Activated CD8-positive, alpha-beta T cell treated with anti-CD3 and anti-CD28 coated beads for 36 hours (primary cell): ENCODE measurements around the gene NAT9. TPM values are rescaled to one million over a fixed set of nuclear protein-coding genes. Genes with fewer than 3 reads are reported as not detected.

ENCODE experiments used
- ATAC-seq: fragments of 200-7000 bp; cut with Tn5 transposase; one replicate; pipeline ENCODE4 v1.10.0; 2021; ENCODE audit warnings: mild to moderate bottlenecking, moderate library complexity
- CTCF ChIA-PET: fragments of 350-600 bp; sonication (Branson Sonifier 250); formaldehyde crosslinking; loops from one replicate; lab custom pipeline; 2021; ENCODE audit warnings: antibody characterized with exemption; lab: Charles Lee
- POLR2A ChIA-PET: fragments of 350-600 bp; sonication (Branson Sonifier 250); formaldehyde crosslinking; loops from one replicate; lab custom pipeline; 2021; ENCODE audit warnings: antibody characterized with exemption; lab: Charles Lee
- DNase-seq: peaks from one replicate; pipeline ENCODE4 v3.0.0-alpha.2; 2020
- H3K27ac Mint-ChIP-seq: one replicate; pipeline ENCODE4 v1.8.0; 2021; ENCODE audit warnings: mild to moderate bottlenecking, mixed read lengths
- H3K27me3 Mint-ChIP-seq: one replicate; pipeline ENCODE4 v1.8.0; 2021; ENCODE audit warnings: mixed read lengths
- H3K36me3 Mint-ChIP-seq: one replicate; pipeline ENCODE4 v1.8.0; 2021; ENCODE audit warnings: low read depth, mixed read lengths
- H3K4me1 Mint-ChIP-seq: one replicate; pipeline ENCODE4 v1.8.0; 2021; ENCODE audit warnings: low read depth, mixed read lengths
- H3K4me3 Mint-ChIP-seq: one replicate; pipeline ENCODE4 v1.8.0; 2021; ENCODE audit warnings: mild to moderate bottlenecking, moderate library complexity, mixed read lengths
- H3K9me3 Mint-ChIP-seq: one replicate; pipeline ENCODE4 v1.8.0; 2021; ENCODE audit warnings: mixed read lengths
- CTCF ChIP-seq: fragments of 200-600 bp; IDR thresholded peaks from one replicate; pipeline ENCODE4 v1.8.0; 2022; ENCODE audit warnings: antibody characterized with exemption, mild to moderate bottlenecking
- intact Hi-C: fragments of 100-400 bp; cut with micrococcal nuclease; formaldehyde crosslinking; loops from one replicate; pipeline ENCODE4 v1.10.0; 2022
- total RNA-seq, 2 experiments: library from RNA; stranded (reverse); gene quantifications; one replicate each; pipeline ENCODE4 v1.2.3, GENCODE V29; 2021

Gene NAT9
- total RNA-seq, 2 experiments from 2014 or later: 35.5 to 42.4 TPM

DNA sequence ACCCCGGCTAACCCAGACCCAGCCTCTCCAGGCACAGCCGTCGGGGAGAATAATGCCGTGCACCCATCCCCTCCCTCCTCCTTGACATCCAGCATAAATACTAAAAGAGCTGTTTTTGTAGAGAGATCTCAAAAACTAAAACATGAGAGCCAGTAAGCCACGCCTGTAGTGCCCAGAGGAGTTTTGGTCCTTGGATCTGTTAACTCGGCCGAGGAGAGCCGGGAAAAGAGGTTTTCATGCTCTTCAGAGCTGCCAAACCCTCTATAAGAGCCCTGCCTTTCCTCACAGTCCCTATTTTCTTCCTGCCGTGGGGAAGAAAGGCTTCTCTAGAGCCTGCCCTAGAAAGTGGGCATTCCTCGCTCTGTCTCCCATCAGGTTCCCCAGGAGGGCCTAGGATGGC, 30.2 kb upstream of the NAT9 start:
- no peak for DNase-seq
- CTCF ChIA-PET: interaction anchor here (1.4 to 2.3 kb wide), 2 partner anchors 15 to 59 kb away, joined by 3 to 14 read pairs; no protein-coding TSS in a partner anchor
- Mint-ChIP-seq H3K4me3 (no peak overlapping the region), H3K4me1 (no peaks in the 10 kb centered on the region), H3K27me3 (no peaks in the 10 kb centered on the region), H3K27ac (no peak overlapping the region), H3K36me3 (peaks cover 3% of the 10 kb centered on the region), H3K9me3 (no peaks in the 10 kb centered on the region)
- no peak for ATAC-seq
- TF ChIP-seq CTCF: no peak
- intact Hi-C loops: no loop called here
- POLR2A ChIA-PET: interaction anchor here (1.5 kb wide), 1 partner anchor 15 kb away, joined by 5 read pairs; no protein-coding TSS in a partner anchor

DNA sequence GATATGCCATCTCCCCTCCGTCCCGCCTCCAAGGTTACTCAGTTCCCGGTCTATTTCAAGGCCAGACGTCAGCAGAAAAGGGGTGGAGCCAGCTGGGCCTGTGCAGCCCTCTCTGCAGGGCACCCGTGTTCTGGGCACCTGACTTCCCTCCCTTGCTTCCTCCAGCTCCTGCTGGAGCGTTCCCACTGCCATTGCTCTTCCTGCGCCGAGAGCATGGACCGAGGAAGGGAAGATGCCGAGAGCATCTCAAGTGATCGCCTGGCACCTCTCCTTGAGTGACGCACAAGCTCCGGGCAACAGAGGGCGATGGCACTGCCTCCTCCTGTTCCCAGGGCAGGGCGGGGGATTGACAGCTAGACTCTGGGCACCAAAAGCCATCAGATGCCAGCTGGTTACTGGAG, 29.4 kb upstream of the NAT9 start:
- ChIA-PET CTCF (interaction anchor here (0.6 to 2.3 kb wide), 3 partner anchors 14 to 60 kb away, joined by 3 to 14 read pairs (median 3); no protein-coding TSS in a partner anchor), POLR2A (no interaction called here)
- no peaks in the 10 kb centered on the region for H3K27me3 Mint-ChIP-seq
- intact Hi-C loops: no loop called here
- peaks cover 3% of the 10 kb centered on the region for H3K36me3 Mint-ChIP-seq
- H3K4me1 Mint-ChIP-seq: no peaks in the 10 kb centered on the region
- H3K4me3 Mint-ChIP-seq: no peak overlapping the region
- no peak overlapping the region for H3K27ac Mint-ChIP-seq
- ATAC-seq: no peak
- no peak for DNase-seq
- no peak for TF ChIP-seq CTCF
- no peaks in the 10 kb centered on the region for H3K9me3 Mint-ChIP-seq

DNA sequence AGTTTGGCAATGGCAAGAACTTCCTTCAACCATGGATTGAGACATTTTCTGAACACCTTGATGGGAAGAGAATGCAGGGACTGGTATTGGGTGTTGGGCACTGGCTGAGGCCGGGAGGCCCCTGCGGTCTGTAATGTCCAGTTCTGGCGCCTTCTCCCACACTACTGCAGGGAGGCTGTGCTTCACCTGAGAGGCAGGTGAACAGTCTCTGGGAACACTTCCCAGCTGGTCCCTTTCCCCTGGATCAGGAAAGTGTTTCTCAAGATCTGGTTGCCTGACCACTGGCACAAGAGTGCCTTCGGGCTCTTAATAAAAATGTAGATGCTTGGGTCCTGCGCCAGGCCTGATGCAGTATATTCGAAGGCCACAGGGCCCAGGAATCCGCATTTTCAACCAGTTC, 28.5 kb upstream of the NAT9 start:
- CTCF ChIA-PET: interaction anchor here (2.3 kb wide), 1 partner anchor 13 kb away, joined by 14 read pairs; no protein-coding TSS in a partner anchor
- intact Hi-C loops: no loop called here
- POLR2A ChIA-PET: no interaction called here
- Mint-ChIP-seq H3K36me3 (no peaks in the 10 kb centered on the region), H3K27me3 (no peaks in the 10 kb centered on the region), H3K9me3 (no peaks in the 10 kb centered on the region), H3K4me3 (no peak overlapping the region), H3K4me1 (no peaks in the 10 kb centered on the region), H3K27ac (no peak overlapping the region)
- ATAC-seq (no peak), DNase-seq (no peak)
- TF ChIP-seq CTCF: no peak

DNA sequence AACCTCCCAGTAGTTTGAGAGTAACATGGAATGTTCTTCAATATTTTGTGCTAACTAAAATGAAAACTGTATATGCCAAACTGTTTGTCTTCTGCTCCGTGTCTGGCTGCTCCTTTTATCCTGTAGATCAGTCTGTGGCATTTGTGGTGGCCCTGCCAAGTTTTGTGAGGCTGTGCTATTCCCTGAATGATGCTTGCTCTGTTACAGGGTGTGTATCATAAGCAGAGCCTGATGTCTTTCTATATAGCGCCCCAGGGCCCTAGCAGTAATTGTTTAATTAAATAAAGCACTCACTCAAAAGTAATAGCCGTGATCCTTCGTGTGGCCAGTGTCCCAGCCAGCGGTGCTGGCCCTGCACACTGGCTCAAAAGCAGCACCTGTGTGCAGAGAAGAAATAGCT, 27.8 kb upstream of the NAT9 start:
- CTCF ChIA-PET: interaction anchor here (1.6 kb wide), 1 partner anchor 12 kb away, joined by 7 read pairs; no protein-coding TSS in a partner anchor
- Mint-ChIP-seq H3K27ac (no peak overlapping the region), H3K9me3 (no peaks in the 10 kb centered on the region), H3K36me3 (peaks cover 1% of the 10 kb centered on the region), H3K4me3 (no peak overlapping the region), H3K27me3 (no peaks in the 10 kb centered on the region), H3K4me1 (no peaks in the 10 kb centered on the region)
- POLR2A ChIA-PET: interaction anchor here (1.2 kb wide), 1 partner anchor 58 kb away, joined by 3 read pairs; no protein-coding TSS in a partner anchor
- DNase-seq: no peak
- no peak for ATAC-seq
- intact Hi-C loops: no loop called here
- no peak for TF ChIP-seq CTCF

GRCh38 chr17:74803388-74803930, 27.3 kb upstream of the NAT9 start:
- ChIA-PET CTCF (interaction anchor here (1.6 kb wide), 1 partner anchor 12 kb away, joined by 7 read pairs; no protein-coding TSS in a partner anchor), POLR2A (interaction anchor here (1.2 kb wide), 1 partner anchor 58 kb away, joined by 3 read pairs; no protein-coding TSS in a partner anchor)
- no peak for DNase-seq
- no peak for ATAC-seq
- Mint-ChIP-seq H3K4me1 (no peaks in the 10 kb centered on the region), H3K36me3 (peaks cover 4% of the 10 kb centered on the region), H3K27ac (no peak overlapping the region), H3K9me3 (no peaks in the 10 kb centered on the region), H3K27me3 (no peaks in the 10 kb centered on the region), H3K4me3 (no peak overlapping the region)
- intact Hi-C loops: no loop called here
- TF ChIP-seq CTCF: no peak
